Thyroid gland (tissue), 4 donors: ENCODE measurements around the gene ASCL5. TPM values are rescaled to one million over a fixed set of nuclear protein-coding genes. Genes with fewer than 3 reads are reported as not detected.

ENCODE experiments used
- DNase-seq, 2 donors: peaks; one replicate each; pipeline ENCODE4 v3.0.0-alpha.2; 2019
- H3K27ac ChIP-seq, 3 donors: fragments of 200-600 bp; sonication (generic); 1 replicate in 2 of 3; 2 replicates in 1 of 3; pipeline ENCODE4 v1.5.1; 2016 to 2019; ENCODE audit warnings: mild to moderate bottlenecking in 1 of 3, moderate library complexity in 1 of 3
- H3K27me3 ChIP-seq: fragments of 200-600 bp; sonication (generic); one replicate; pipeline ENCODE4 v1.5.1; 2019
- H3K36me3 ChIP-seq, 2 donors: fragments of 200-600 bp; sonication (generic); one replicate each; pipeline ENCODE4 v1.5.1; 2016 to 2019
- H3K4me1 ChIP-seq, 2 donors: fragments of 200-600 bp; sonication (generic); one replicate each; pipeline ENCODE4 v1.5.1; 2017 to 2019
- H3K4me3 ChIP-seq, 3 donors: fragments of 200-600 bp; sonication (generic); replicated peaks in 1 of 3; 1 replicate in 2 of 3; 2 replicates in 1 of 3; pipeline ENCODE4 v1.5.1; 2016; ENCODE audit warnings: mild to moderate bottlenecking in 1 of 3
- H3K9me3 ChIP-seq: fragments of 200-600 bp; sonication (generic); one replicate; pipeline ENCODE4 v1.5.1; 2017
- CTCF ChIP-seq, 6 experiments: fragments of 200-600 bp in 3 of 6; fragments of 450-650 bp in 3 of 6; sonication (generic) in 3 of 6; IDR thresholded peaks; one replicate each; pipeline ENCODE4 v1.5.1; 2016 to 2019; ENCODE audit warnings: antibody characterized with exemption in 6 of 6, mild to moderate bottlenecking in 2 of 6, inconsistent platforms in 1 of 6, moderate library complexity in 1 of 6
- POLR2A ChIP-seq, 2 donors: fragments of 450-650 bp; IDR thresholded peaks; one replicate each; pipeline ENCODE4 v1.6.1; 2017; ENCODE audit warnings: antibody characterized with exemption in 2 of 2, mild to moderate bottlenecking in 2 of 2, moderate library complexity in 1 of 2
- WGBS, 2 donors: methylation state at CpG; one replicate each; pipeline ENCODE4 v1.1.5; 2017; 5-methylcytosine and 5-hydroxymethylcytosine counted together
- intact Hi-C: fragments of 100-400 bp; cut with DNase I; formaldehyde crosslinking; loops from one replicate; pipeline ENCODE4 v1.15.1; 2023
- total RNA-seq, 4 donors: library from RNA; depleted of rRNA; stranded (reverse); fragments of >200 nt; gene quantifications; one replicate each; pipeline ENCODE4 v1.2.3, GENCODE V29; 2016

ASCL5 gene
- total RNA-seq, 4 donors from 2014 or later = not detected

- no peaks in the 10 kb centered on the region for H3K27me3 ChIP-seq
- DNase-seq = peak; percentile 54 to 65
- 1 to 19% methylated on average over 5 to 32 of the region's 37 CpGs for WGBS, 2 donors
- no peak for TF ChIP-seq POLR2A (IDR thresholded peaks at IDR 0.05)
- TF ChIP-seq CTCF (IDR thresholded peaks at IDR 0.05) = no peak
- H3K27ac ChIP-seq = peak overlapping the region in 2 of 3 donors; percentile 58 to 66
- H3K9me3 ChIP-seq = no peaks in the 10 kb centered on the region
- intact Hi-C loops = no loop called here
- peaks cover 0 to 12% of the 10 kb centered on the region in 2 donors for H3K36me3 ChIP-seq
- peaks cover 10 to 16% of the 10 kb centered on the region in 2 donors for H3K4me1 ChIP-seq
- peak overlapping the region; percentile 69 to 82 (median 71) for H3K4me3 ChIP-seq
Observed at GRCh38 chr1:201153474-201154388, 26.7 kb upstream of the ASCL5 start.

GRCh38 chr1:201149400-201149799 is 22.4 kb upstream of the ASCL5 start:
- Histone ChIP-seq H3K36me3 (peaks cover 8 to 37% of the 10 kb centered on the region in 2 donors), H3K27ac (no peak overlapping the region), H3K27me3 (no peaks in the 10 kb centered on the region), H3K9me3 (no peaks in the 10 kb centered on the region), H3K4me1 (peaks cover 5 to 19% of the 10 kb centered on the region in 2 donors), H3K4me3 (no peak overlapping the region)
- no peak for DNase-seq
- intact Hi-C loops = loop anchor here (5.0 kb wide), 1 partner anchor 33 kb away; no protein-coding TSS in a partner anchor
- TF ChIP-seq CTCF (IDR thresholded peaks at IDR 0.05) (peak in 3 of 6 experiments; percentile 4 to 36 (median 33)), POLR2A (IDR thresholded peaks at IDR 0.05) (no peak)
- 78 to 83% methylated on average over 4 of the region's 4 CpGs for WGBS, 2 donors

- WGBS, 2 donors = 81 to 84% methylated on average over 12 of the region's 13 CpGs
- intact Hi-C loops = loop anchor here (5.0 kb wide), 1 partner anchor 35 kb away; no protein-coding TSS in a partner anchor
- H3K27me3 ChIP-seq = no peaks in the 10 kb centered on the region
- no peak overlapping the region for H3K4me3 ChIP-seq
- H3K27ac ChIP-seq = no peak overlapping the region
- peak in 1 of 2 donors; percentile 15 for DNase-seq
- no peaks in the 10 kb centered on the region for H3K9me3 ChIP-seq
- TF ChIP-seq CTCF (IDR thresholded peaks at IDR 0.05) = no peak
- no peak for TF ChIP-seq POLR2A (IDR thresholded peaks at IDR 0.05)
- H3K4me1 ChIP-seq = peaks cover 0 to 9% of the 10 kb centered on the region in 2 donors
- peaks cover 21 to 52% of the 10 kb centered on the region in 2 donors for H3K36me3 ChIP-seq
Observed at GRCh38 chr1:201147396-201148015, 20.5 kb upstream of the ASCL5 start.

GRCh38 chr1:201146626-201147390 is 19.8 kb upstream of the ASCL5 start:
- no peaks in the 10 kb centered on the region for H3K9me3 ChIP-seq
- H3K27me3 ChIP-seq = no peaks in the 10 kb centered on the region
- intact Hi-C loops = loop anchor here (5.0 kb wide), 1 partner anchor 35 kb away; no protein-coding TSS in a partner anchor
- 90 to 93% methylated on average over 16 of the region's 17 CpGs for WGBS, 2 donors
- H3K27ac ChIP-seq = no peak overlapping the region
- DNase-seq = no peak
- TF ChIP-seq POLR2A (IDR thresholded peaks at IDR 0.05) = no peak
- no peak for TF ChIP-seq CTCF (IDR thresholded peaks at IDR 0.05)
- no peak overlapping the region for H3K4me3 ChIP-seq
- peaks cover 21 to 52% of the 10 kb centered on the region in 2 donors for H3K36me3 ChIP-seq
- peaks cover 0 to 9% of the 10 kb centered on the region in 2 donors for H3K4me1 ChIP-seq
